Epithelial cell of proximal tubule (primary cell): Measurements from ENCODE around the gene PIAS2. TPM values are rescaled to one million over a fixed set of nuclear protein-coding genes. Genes with fewer than 3 reads are reported as not detected.

Source experiments
- DNase-seq: peaks from one replicate; pipeline ENCODE4 v3.0.0-alpha.2; 2011; ENCODE audit warnings: low read depth
- H3K4me3 ChIP-seq: 2 replicates; pipeline ENCODE4 v1.5.1; 2011; ENCODE audit warnings: low read depth, mild to moderate bottlenecking, low read length
- total RNA-seq: library from RNA; depleted of rRNA; stranded (reverse); fragments of >200 nt; gene quantifications from 2 replicates; pipeline ENCODE4 v1.2.3, GENCODE V29; 2015
- TF ChIP-seq, protein P1 (sequence below): conservative IDR thresholded peaks from 2 replicates; pipeline ENCODE4 v1.5.1; 2012; ENCODE audit warnings: low read depth, mild to moderate bottlenecking, low read length

Gene PIAS2
- total RNA-seq, 1 donor from 2014 or later: 16.8 TPM

DNA sequence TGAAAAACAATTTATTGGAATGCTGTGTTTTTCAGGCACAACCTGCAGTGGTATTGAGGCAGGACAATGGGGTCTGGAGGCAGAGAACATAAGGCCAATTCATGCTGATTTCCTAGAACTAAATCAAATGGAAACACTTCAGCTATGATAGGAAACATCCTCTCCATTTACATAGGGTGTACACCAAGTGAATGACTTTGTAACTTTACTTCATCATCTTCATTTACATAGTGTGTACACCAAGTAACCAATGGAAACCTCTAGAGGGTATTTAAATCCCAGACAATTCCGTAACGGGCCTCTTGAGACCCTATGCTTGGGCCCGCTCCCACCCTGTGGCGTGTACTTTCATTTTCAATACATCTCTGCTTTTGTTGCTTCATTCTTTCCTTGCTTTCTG, 128.2 kb downstream of the PIAS2 start:
- no peak overlapping the region for H3K4me3 ChIP-seq
- TF ChIP-seq, protein P1, sequence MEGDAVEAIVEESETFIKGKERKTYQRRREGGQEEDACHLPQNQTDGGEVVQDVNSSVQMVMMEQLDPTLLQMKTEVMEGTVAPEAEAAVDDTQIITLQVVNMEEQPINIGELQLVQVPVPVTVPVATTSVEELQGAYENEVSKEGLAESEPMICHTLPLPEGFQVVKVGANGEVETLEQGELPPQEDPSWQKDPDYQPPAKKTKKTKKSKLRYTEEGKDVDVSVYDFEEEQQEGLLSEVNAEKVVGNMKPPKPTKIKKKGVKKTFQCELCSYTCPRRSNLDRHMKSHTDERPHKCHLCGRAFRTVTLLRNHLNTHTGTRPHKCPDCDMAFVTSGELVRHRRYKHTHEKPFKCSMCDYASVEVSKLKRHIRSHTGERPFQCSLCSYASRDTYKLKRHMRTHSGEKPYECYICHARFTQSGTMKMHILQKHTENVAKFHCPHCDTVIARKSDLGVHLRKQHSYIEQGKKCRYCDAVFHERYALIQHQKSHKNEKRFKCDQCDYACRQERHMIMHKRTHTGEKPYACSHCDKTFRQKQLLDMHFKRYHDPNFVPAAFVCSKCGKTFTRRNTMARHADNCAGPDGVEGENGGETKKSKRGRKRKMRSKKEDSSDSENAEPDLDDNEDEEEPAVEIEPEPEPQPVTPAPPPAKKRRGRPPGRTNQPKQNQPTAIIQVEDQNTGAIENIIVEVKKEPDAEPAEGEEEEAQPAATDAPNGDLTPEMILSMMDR: no peak
- no peak for DNase-seq

GRCh38 chr18:46787674-46788073, 129.6 kb downstream of the PIAS2 start:
- TF ChIP-seq, protein P1: no peak
- no peak for DNase-seq
- no peak overlapping the region for H3K4me3 ChIP-seq

- H3K4me3 ChIP-seq: no peak overlapping the region
- no peak for DNase-seq
- TF ChIP-seq, protein P1: no peak
Measured at GRCh38 chr18:46772357-46772756, 144.9 kb downstream of the PIAS2 start.

DNA sequence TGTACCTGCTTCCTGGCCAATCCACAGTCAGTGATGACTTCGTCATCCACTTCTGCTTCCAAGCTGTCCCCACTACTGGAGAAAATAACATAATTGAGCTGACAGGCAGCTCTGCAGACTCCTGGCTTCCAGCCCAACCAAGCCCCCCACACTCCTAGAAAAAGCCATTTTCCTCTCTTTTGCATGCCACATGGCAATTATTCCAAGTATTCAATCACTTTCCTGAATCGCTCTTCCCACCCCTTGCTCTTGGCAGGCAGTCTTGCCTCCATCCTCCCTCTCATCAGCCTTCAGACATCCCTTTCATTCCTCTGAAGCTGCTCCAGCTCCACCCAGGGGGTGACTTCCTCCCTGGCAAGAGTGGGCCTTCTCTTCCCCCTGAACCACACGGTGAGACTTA, 146.2 kb downstream of the PIAS2 start:
- no peak for DNase-seq
- no peak overlapping the region for H3K4me3 ChIP-seq
- TF ChIP-seq, protein P1: no peak

DNA sequence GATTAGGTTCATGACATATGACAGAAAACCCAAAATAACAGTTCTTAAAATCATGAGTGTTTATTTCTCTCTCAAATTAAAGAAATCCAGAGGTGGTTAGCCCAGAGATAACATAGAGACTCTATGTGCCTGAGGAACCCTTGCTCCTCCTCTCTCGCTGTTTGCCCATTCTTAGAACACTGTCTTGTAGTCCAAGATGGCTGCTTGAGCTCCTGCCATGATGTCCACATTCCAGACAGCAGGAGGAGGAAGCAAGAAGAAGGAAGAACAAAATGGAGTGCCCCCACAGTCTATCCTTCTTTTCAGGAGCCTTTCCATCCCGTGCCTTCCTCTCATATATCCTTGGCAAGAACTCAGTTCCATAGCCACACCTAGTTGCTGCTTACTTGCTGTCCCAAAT, 146.6 kb downstream of the PIAS2 start:
- no peak overlapping the region for H3K4me3 ChIP-seq
- TF ChIP-seq, protein P1: no peak
- no peak for DNase-seq

DNA sequence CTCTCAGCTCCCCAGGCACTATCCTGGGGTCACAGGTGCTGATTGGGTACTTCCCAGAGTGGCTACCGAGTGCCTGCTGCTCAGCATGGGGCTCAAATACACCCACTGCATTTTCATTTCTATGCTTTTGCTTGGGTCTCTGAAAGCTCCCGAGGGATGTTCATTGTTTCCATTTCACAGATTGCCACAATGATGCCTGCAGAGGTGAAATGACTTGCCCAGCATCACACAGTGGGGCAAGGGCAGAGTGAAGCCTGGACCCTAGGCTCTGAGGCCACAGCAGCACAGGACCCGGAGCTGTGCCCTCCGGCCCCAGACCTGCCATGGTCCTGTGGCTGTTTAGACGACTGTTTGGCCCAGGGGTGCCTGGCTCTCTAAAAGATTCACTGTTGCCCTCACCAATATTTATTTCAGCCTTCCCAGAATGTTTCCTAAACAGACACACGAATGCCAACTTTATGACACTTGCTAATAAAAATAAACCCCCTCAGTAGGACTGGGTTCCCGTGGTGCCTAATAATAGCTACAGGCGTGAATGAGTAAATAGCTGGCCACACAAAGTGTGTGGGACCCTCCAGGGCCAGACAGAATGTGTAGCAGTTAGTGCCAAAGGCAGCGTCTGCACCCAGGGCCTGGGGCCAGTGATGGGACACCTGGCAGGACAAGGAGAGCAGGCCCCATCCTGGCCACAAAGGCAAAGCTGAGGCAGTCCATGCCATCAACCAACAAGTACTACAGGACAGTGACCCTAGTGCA, 149.0 kb downstream of the PIAS2 start:
- H3K4me3 ChIP-seq: no peak overlapping the region
- TF ChIP-seq, protein P1: no peak
- DNase-seq: no peak

- TF ChIP-seq, protein P1: no peak
- DNase-seq: no peak
- H3K4me3 ChIP-seq: no peak overlapping the region
Measured at GRCh38 chr18:46767217-46767616, 150.1 kb downstream of the PIAS2 start.
